ENCODE measurements around the gene CAMK2D. TPM values are rescaled to one million over a fixed set of nuclear protein-coding genes. Genes with fewer than 3 reads are reported as not detected.

CAMK2D gene
- total and polyA plus RNA-seq, 2 experiments from 2014 or later, result 4.9 to 14.6 TPM

GRCh38 chr4:113638562-113638832 is 123.0 kb downstream of the CAMK2D start (continued):
- no peak for TF ChIP-seq ZNF462 (CRISPR knock-in tag; IDR thresholded peaks at IDR 0.05)
- no peak for TF ChIP-seq ZNF114 (CRISPR knock-in tag; IDR thresholded peaks at IDR 0.05)
- no peak for TF ChIP-seq NANOG (IDR thresholded peaks at IDR 0.05; ENCODE audit: borderline replicate concordance)

GRCh38 chr4:113637823-113638561 is 123.5 kb downstream of the CAMK2D start:
- Mint-ChIP-seq H3K27ac (no peak overlapping the region), H3K4me1 (peaks cover 29% of the 10 kb centered on the region), H3K36me3 (ENCODE audit: low read depth) (no peaks in the 10 kb centered on the region), H3K27me3 (ENCODE audit: insufficient read depth, low read depth, poor library complexity) (peaks cover 4% of the 10 kb centered on the region), H3K9me3 (0 out of 3 replicates have a peak, but pooled peaks cover 2% of the 10 kb centered on the region), H3K4me3 (no peak overlapping the region)
- no peaks in the 10 kb centered on the region for H4K20me1 ChIP-seq (replicated peaks; ENCODE audit: insufficient read depth)
- no peak for DNase-seq (ENCODE audit: low spot score)
- TF ChIP-seq ZNF462 (CRISPR knock-in tag; IDR thresholded peaks at IDR 0.05) (no peak), EZH2 (IDR thresholded peaks at IDR 0.05; ENCODE audit: low read depth, unreplicated experiment) (no peak)
- H3K79me2 ChIP-seq (replicated peaks; ENCODE audit: insufficient read depth), result no peaks in the 10 kb centered on the region
- no peaks in the 10 kb centered on the region for H3F3A ChIP-seq (replicated peaks; ENCODE audit: low read depth)
- no peaks in the 10 kb centered on the region for H3K27me3 ChIP-seq (ENCODE audit: insufficient read depth)
- H3K4me1 ChIP-seq (ENCODE audit: insufficient read depth), result peaks cover 16% of the 10 kb centered on the region; the same call in 1 of the 2 replicates
- no peak overlapping the region for H2AFZ ChIP-seq
- no peaks in the 10 kb centered on the region for H3K9me2 ChIP-seq (ENCODE audit: insufficient read depth)
- no peak overlapping the region for H3K4me2 ChIP-seq
- no peaks in the 10 kb centered on the region for H3K36me3 ChIP-seq (ENCODE audit: insufficient read depth)
- no peak overlapping the region for H3K4me3 ChIP-seq
- ATAC-seq, result no peak
- H3K27ac ChIP-seq (ENCODE audit: low read depth), result no peak overlapping the region
